WTC11 (cell line): ENCODE measurements around the gene GRID2. TPM values are rescaled to one million over a fixed set of nuclear protein-coding genes. Genes with fewer than 3 reads are reported as not detected.

ENCODE experiments used
- ATAC-seq: fragments of 200-7000 bp; cut with Tn5 transposase; 2 replicates; pipeline ENCODE4 v1.10.0; 2021; ENCODE audit warnings: mild to moderate bottlenecking, moderate library complexity
- CTCF ChIA-PET: fragments of 300-600 bp; sonication (Branson Sonifier 250); formaldehyde crosslinking; loops from one replicate; lab custom pipeline; 2021; ENCODE audit warnings: antibody characterized with exemption; lab: Charles Lee
- POLR2A ChIA-PET: fragments of 350-600 bp; sonication (Branson Sonifier 250); formaldehyde crosslinking; loops from one replicate; lab custom pipeline; 2021; ENCODE audit warnings: antibody characterized with exemption; lab: Charles Lee
- DNase-seq: peaks from one replicate; pipeline ENCODE4 v3.0.0; 2021; ENCODE audit warnings: low spot score
- H3K27ac Mint-ChIP-seq: 2 replicates; pipeline ENCODE4 v1.8.0; 2021; ENCODE audit warnings: mixed read lengths
- H3K27me3 Mint-ChIP-seq: 2 replicates; pipeline ENCODE4 v1.8.0; 2021; ENCODE audit warnings: low read depth, mild to moderate bottlenecking, moderate library complexity, mixed read lengths
- H3K36me3 Mint-ChIP-seq: 2 replicates; pipeline ENCODE4 v1.8.0; 2021; ENCODE audit warnings: mixed read lengths
- H3K4me1 Mint-ChIP-seq: 2 replicates; pipeline ENCODE4 v1.8.0; 2022; ENCODE audit warnings: mixed read lengths
- H3K4me3 Mint-ChIP-seq: 2 replicates; pipeline ENCODE4 v1.8.0; 2021; ENCODE audit warnings: mild to moderate bottlenecking, moderate library complexity, mixed read lengths
- H3K9me3 Mint-ChIP-seq: 2 replicates; pipeline ENCODE4 v1.8.0; 2021; ENCODE audit warnings: mixed read lengths
- ATF1 ChIP-seq: sonication (generic); formaldehyde crosslinking; IDR thresholded peaks from 2 replicates; pipeline ENCODE4 v1.8.1; 2023; ENCODE audit warnings: mild to moderate bottlenecking, moderate library complexity, missing genetic modification reagents
- ELF4 ChIP-seq: sonication (generic); formaldehyde crosslinking; IDR thresholded peaks from 2 replicates; pipeline ENCODE4 v1.8.1; 2022; ENCODE audit warnings: low read depth, mild to moderate bottlenecking, moderate library complexity, missing genetic modification reagents
- ETV6 ChIP-seq: sonication (generic); formaldehyde crosslinking; IDR thresholded peaks from 2 replicates; pipeline ENCODE4 v1.8.1; 2022; ENCODE audit warnings: mild to moderate bottlenecking, missing genetic modification reagents
- GRHL2 ChIP-seq: fragments of 250-450 bp; sonication (Bioruptor Pico); IDR thresholded peaks from 2 replicates; pipeline ENCODE4 v1.8.0; 2022; ENCODE audit warnings: mild to moderate bottlenecking, moderate library complexity; ENCODE audit not compliant: insufficient replicate concordance, severe bottlenecking
- GTF2I ChIP-seq: fragments of 250-450 bp; sonication (Bioruptor Pico); conservative IDR thresholded peaks from 2 replicates; pipeline ENCODE4 v1.4.0; 2021; ENCODE audit warnings: mild to moderate bottlenecking
- MYBL2 ChIP-seq: sonication (generic); formaldehyde crosslinking; IDR thresholded peaks from 2 replicates; pipeline ENCODE4 v1.8.1; 2023; ENCODE audit warnings: mild to moderate bottlenecking, moderate library complexity, missing genetic modification reagents
- NFYB ChIP-seq: sonication (generic); formaldehyde crosslinking; conservative IDR thresholded peaks from 2 replicates; pipeline ENCODE4 v1.8.0; 2022; ENCODE audit warnings: low read depth, missing genetic modification reagents
- NR3C1 ChIP-seq: sonication (generic); formaldehyde crosslinking; conservative IDR thresholded peaks from 2 replicates; pipeline ENCODE4 v1.8.1; 2023; ENCODE audit warnings: low read depth, mild to moderate bottlenecking, missing genetic modification reagents
- ZNF219 ChIP-seq: sonication (generic); formaldehyde crosslinking; IDR thresholded peaks from 2 replicates; pipeline ENCODE4 v1.8.0; 2023; ENCODE audit warnings: missing genetic modification reagents, mild to moderate bottlenecking, borderline replicate concordance
- ZNF232 ChIP-seq: sonication (generic); formaldehyde crosslinking; IDR thresholded peaks from 2 replicates; pipeline ENCODE4 v1.8.0; 2022; ENCODE audit warnings: mild to moderate bottlenecking, missing genetic modification reagents
- ZNF317 ChIP-seq: sonication (generic); formaldehyde crosslinking; IDR thresholded peaks from 2 replicates; pipeline ENCODE4 v1.8.1; 2023; ENCODE audit warnings: low read depth, mild to moderate bottlenecking, moderate library complexity, missing genetic modification reagents, borderline replicate concordance
- ZNF396 ChIP-seq: fragments of 250-450 bp; sonication (Bioruptor Pico); IDR thresholded peaks from 2 replicates; pipeline ENCODE4 v1.8.0; 2021; ENCODE audit warnings: mild to moderate bottlenecking, moderate library complexity, borderline replicate concordance
- ZNF416 ChIP-seq: fragments of 250-450 bp; sonication (Bioruptor Pico); IDR thresholded peaks from 2 replicates; pipeline ENCODE4 v1.9.0; 2021; ENCODE audit warnings: mild to moderate bottlenecking, inconsistent platforms
- ZNF423 ChIP-seq: fragments of 250-450 bp; sonication (Bioruptor Pico); IDR thresholded peaks from 2 replicates; pipeline ENCODE4 v2.1.2; 2022; ENCODE audit warnings: mild to moderate bottlenecking, moderate library complexity
- total RNA-seq: library from RNA; stranded (reverse); gene quantifications from 3 replicates; pipeline ENCODE4 v1.2.3, GENCODE V29; 2021
- TF ChIP-seq, protein P1 (sequence below): sonication (generic); formaldehyde crosslinking; IDR thresholded peaks from 2 replicates; pipeline ENCODE4 v1.8.1; 2022; ENCODE audit warnings: low read depth, missing genetic modification reagents, borderline replicate concordance
- TF ChIP-seq, protein P2 (sequence below): fragments of 250-450 bp; sonication (Bioruptor Pico); IDR thresholded peaks from 2 replicates; pipeline ENCODE4 v1.9.0; 2021; ENCODE audit warnings: mild to moderate bottlenecking, borderline replicate concordance
- TF ChIP-seq, protein P3 (sequence below): fragments of 250-450 bp; sonication (Bioruptor Pico); IDR thresholded peaks from 2 replicates; pipeline ENCODE4 v2.1.2; 2022; ENCODE audit warnings: mild to moderate bottlenecking, moderate library complexity
- TF ChIP-seq, protein P4 (sequence below): fragments of 200-600 bp; IDR thresholded peaks from 2 replicates; pipeline ENCODE4 v1.8.0; 2022; ENCODE audit warnings: antibody characterized with exemption

Gene GRID2
- total RNA-seq, 1 experiment from 2014 or later = 26.8 TPM

DNA sequence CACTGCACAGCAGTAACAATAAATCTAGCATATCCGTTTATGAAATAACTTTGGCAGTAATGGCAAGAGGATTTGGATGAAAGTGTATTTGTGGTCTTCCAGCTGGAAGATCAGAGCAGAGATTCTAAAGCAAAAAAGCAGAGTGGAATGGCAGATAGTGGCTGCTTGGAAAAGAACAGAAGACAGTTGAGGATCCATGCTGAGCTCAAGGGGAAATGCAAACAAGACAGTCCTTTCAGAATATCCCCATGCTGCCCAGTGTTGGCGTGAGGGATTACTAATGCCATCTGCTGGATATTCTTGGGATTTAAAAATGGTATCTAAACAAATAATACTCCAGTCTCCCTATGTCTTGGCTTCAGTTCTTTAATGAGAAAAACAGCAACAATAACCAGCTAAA lies 895.7 kb downstream of the GRID2 start:
- peak; percentile 23 for DNase-seq

DNA sequence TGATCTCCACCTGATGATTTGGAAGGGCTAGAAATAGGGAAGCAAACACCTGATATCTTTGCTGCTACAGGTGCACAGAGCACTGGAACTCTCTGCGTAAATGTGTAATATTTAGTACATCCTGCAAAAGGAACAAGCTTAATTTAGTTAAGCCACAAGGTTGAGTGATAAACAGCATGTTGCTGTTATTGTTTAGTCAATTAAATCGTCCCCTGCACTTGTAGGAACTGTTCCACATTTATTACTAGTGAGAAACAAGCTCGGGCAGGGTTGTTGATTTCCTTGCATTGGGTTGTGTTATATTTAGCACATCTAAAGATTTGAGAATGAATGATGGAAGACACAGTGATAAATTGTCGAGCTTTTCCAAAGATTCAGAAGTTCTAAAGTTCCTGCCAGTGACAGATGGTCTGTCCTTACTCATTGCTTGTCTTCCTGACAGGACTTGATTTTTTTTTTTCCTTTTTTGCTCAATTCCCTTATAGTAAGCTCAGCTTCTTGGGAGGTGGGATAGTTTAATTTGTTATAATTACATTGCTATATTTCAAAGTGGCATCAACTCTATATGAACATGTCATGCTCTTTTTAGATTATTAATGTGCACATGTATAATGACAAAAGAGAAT lies 897.8 kb downstream of the GRID2 start:
- H3K27ac Mint-ChIP-seq = peak overlapping the region; percentile 88
- DNase-seq (no peak), ATAC-seq (no peak)
- TF ChIP-seq NR3C1 (CRISPR knock-in tag) (no peak), ATF1 (no peak), ZNF317 (CRISPR knock-in tag) (no peak), ZNF232 (CRISPR knock-in tag) (no peak), ELF4 (CRISPR knock-in tag) (no peak)
- TF ChIP-seq, protein P1, sequence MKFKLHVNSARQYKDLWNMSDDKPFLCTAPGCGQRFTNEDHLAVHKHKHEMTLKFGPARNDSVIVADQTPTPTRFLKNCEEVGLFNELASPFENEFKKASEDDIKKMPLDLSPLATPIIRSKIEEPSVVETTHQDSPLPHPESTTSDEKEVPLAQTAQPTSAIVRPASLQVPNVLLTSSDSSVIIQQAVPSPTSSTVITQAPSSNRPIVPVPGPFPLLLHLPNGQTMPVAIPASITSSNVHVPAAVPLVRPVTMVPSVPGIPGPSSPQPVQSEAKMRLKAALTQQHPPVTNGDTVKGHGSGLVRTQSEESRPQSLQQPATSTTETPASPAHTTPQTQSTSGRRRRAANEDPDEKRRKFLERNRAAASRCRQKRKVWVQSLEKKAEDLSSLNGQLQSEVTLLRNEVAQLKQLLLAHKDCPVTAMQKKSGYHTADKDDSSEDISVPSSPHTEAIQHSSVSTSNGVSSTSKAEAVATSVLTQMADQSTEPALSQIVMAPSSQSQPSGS (CRISPR knock-in tag) = no peak
- H3K9me3 Mint-ChIP-seq = peaks cover 4% of the 10 kb centered on the region; the same call in 1 of the 2 replicates
- H3K27me3 Mint-ChIP-seq = no peaks in the 10 kb centered on the region
- no peak overlapping the region for H3K4me3 Mint-ChIP-seq
- H3K4me1 Mint-ChIP-seq = peaks cover 28% of the 10 kb centered on the region
- no peaks in the 10 kb centered on the region for H3K36me3 Mint-ChIP-seq
- ChIA-PET CTCF (interaction anchor here (2.0 kb wide), 1 partner anchor 44 kb away, joined by 9 read pairs; no protein-coding TSS in a partner anchor), POLR2A (no interaction called here)

More for the DNA sequence above, 895.7 kb downstream of the GRID2 start:
- Mint-ChIP-seq H3K27ac (peak overlapping the region; percentile 35), H3K36me3 (no peaks in the 10 kb centered on the region), H3K4me3 (no peak overlapping the region), H3K27me3 (no peaks in the 10 kb centered on the region), H3K9me3 (peaks cover under 1% of the 10 kb centered on the region; the same call in 1 of the 2 replicates)
- TF ChIP-seq ZNF219 (CRISPR knock-in tag) = no peak
- TF ChIP-seq ZNF416 (CRISPR knock-in tag) = peak; percentile 66; the same call in 1 of the 2 replicates
- no peak for TF ChIP-seq MYBL2 (CRISPR knock-in tag)
- TF ChIP-seq ZNF317 (CRISPR knock-in tag) = no peak
- TF ChIP-seq ZNF423 (CRISPR knock-in tag) = peak; percentile 19; the same call in 1 of the 2 replicates
- TF ChIP-seq, protein P2, sequence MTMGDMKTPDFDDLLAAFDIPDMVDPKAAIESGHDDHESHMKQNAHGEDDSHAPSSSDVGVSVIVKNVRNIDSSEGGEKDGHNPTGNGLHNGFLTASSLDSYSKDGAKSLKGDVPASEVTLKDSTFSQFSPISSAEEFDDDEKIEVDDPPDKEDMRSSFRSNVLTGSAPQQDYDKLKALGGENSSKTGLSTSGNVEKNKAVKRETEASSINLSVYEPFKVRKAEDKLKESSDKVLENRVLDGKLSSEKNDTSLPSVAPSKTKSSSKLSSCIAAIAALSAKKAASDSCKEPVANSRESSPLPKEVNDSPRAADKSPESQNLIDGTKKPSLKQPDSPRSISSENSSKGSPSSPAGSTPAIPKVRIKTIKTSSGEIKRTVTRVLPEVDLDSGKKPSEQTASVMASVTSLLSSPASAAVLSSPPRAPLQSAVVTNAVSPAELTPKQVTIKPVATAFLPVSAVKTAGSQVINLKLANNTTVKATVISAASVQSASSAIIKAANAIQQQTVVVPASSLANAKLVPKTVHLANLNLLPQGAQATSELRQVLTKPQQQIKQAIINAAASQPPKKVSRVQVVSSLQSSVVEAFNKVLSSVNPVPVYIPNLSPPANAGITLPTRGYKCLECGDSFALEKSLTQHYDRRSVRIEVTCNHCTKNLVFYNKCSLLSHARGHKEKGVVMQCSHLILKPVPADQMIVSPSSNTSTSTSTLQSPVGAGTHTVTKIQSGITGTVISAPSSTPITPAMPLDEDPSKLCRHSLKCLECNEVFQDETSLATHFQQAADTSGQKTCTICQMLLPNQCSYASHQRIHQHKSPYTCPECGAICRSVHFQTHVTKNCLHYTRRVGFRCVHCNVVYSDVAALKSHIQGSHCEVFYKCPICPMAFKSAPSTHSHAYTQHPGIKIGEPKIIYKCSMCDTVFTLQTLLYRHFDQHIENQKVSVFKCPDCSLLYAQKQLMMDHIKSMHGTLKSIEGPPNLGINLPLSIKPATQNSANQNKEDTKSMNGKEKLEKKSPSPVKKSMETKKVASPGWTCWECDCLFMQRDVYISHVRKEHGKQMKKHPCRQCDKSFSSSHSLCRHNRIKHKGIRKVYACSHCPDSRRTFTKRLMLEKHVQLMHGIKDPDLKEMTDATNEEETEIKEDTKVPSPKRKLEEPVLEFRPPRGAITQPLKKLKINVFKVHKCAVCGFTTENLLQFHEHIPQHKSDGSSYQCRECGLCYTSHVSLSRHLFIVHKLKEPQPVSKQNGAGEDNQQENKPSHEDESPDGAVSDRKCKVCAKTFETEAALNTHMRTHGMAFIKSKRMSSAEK (CRISPR knock-in tag) = no peak
- peak; percentile 80; the same call in 1 of the 2 replicates for TF ChIP-seq GTF2I (CRISPR knock-in tag)
- TF ChIP-seq, protein P3, sequence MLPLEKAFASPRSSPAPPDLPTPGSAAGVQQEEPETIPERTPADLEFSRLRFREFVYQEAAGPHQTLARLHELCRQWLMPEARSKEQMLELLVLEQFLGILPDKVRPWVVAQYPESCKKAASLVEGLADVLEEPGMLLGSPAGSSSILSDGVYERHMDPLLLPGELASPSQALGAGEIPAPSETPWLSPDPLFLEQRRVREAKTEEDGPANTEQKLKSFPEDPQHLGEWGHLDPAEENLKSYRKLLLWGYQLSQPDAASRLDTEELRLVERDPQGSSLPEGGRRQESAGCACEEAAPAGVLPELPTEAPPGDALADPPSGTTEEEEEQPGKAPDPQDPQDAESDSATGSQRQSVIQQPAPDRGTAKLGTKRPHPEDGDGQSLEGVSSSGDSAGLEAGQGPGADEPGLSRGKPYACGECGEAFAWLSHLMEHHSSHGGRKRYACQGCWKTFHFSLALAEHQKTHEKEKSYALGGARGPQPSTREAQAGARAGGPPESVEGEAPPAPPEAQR = peak; percentile 46; the same call in 1 of the 2 replicates
- TF ChIP-seq NFYB (CRISPR knock-in tag) = no peak
- TF ChIP-seq NR3C1 (CRISPR knock-in tag) = no peak
- peak; percentile 60; the same call in 1 of the 2 replicates for TF ChIP-seq ETV6 (CRISPR knock-in tag)
- peak; percentile 71; the same call in 1 of the 2 replicates for TF ChIP-seq ZNF396 (CRISPR knock-in tag)
- TF ChIP-seq, protein P4, sequence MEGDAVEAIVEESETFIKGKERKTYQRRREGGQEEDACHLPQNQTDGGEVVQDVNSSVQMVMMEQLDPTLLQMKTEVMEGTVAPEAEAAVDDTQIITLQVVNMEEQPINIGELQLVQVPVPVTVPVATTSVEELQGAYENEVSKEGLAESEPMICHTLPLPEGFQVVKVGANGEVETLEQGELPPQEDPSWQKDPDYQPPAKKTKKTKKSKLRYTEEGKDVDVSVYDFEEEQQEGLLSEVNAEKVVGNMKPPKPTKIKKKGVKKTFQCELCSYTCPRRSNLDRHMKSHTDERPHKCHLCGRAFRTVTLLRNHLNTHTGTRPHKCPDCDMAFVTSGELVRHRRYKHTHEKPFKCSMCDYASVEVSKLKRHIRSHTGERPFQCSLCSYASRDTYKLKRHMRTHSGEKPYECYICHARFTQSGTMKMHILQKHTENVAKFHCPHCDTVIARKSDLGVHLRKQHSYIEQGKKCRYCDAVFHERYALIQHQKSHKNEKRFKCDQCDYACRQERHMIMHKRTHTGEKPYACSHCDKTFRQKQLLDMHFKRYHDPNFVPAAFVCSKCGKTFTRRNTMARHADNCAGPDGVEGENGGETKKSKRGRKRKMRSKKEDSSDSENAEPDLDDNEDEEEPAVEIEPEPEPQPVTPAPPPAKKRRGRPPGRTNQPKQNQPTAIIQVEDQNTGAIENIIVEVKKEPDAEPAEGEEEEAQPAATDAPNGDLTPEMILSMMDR = peak; percentile 47; the same call in 1 of the 2 replicates
- no peak for TF ChIP-seq GRHL2 (CRISPR knock-in tag)
- TF ChIP-seq, all 79 proteins: peak for 7
- CTCF ChIA-PET = interaction anchor here (0.6 to 1.7 kb wide), 27 partner anchors 11 to 564 kb away, joined by 3 to 9 read pairs (median 3); no protein-coding TSS in a partner anchor
- H3K4me1 Mint-ChIP-seq = peaks cover 28% of the 10 kb centered on the region
- POLR2A ChIA-PET = no interaction called here
- ATAC-seq = peak; percentile 92
